ENCODE results near the gene CCNJL.
"Not testable (repeated sequence)": the region's sequence is repeated elsewhere in the genome, so short reads cannot be mapped to it uniquely, and the experiment has no call there.

CCNJL gene

DNA sequence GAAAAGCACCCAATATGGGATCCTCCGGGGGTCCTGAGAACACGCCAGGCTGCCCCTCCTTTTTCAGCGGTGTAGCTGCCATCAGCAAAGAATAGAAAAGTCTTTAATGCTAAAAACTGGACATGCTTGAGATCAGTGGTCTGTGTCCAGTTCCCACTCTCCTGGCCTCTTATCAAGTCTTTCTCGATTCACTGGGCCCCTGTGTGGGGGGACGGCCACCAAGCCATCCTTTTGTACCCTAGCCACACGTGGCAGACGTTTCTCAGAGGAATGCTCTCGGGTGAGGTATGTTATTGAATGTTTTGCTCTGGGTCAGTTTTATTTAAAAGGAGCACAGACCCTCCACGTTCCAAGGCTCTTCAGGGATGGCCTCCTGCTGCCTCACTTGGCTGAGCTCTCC lies 59.4 kb downstream of the CCNJL start:
- TF ChIP-seq, protein P1, sequence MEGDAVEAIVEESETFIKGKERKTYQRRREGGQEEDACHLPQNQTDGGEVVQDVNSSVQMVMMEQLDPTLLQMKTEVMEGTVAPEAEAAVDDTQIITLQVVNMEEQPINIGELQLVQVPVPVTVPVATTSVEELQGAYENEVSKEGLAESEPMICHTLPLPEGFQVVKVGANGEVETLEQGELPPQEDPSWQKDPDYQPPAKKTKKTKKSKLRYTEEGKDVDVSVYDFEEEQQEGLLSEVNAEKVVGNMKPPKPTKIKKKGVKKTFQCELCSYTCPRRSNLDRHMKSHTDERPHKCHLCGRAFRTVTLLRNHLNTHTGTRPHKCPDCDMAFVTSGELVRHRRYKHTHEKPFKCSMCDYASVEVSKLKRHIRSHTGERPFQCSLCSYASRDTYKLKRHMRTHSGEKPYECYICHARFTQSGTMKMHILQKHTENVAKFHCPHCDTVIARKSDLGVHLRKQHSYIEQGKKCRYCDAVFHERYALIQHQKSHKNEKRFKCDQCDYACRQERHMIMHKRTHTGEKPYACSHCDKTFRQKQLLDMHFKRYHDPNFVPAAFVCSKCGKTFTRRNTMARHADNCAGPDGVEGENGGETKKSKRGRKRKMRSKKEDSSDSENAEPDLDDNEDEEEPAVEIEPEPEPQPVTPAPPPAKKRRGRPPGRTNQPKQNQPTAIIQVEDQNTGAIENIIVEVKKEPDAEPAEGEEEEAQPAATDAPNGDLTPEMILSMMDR (IDR thresholded peaks at IDR 0.05; ENCODE audit: low read depth, low read length): no peak

DNA sequence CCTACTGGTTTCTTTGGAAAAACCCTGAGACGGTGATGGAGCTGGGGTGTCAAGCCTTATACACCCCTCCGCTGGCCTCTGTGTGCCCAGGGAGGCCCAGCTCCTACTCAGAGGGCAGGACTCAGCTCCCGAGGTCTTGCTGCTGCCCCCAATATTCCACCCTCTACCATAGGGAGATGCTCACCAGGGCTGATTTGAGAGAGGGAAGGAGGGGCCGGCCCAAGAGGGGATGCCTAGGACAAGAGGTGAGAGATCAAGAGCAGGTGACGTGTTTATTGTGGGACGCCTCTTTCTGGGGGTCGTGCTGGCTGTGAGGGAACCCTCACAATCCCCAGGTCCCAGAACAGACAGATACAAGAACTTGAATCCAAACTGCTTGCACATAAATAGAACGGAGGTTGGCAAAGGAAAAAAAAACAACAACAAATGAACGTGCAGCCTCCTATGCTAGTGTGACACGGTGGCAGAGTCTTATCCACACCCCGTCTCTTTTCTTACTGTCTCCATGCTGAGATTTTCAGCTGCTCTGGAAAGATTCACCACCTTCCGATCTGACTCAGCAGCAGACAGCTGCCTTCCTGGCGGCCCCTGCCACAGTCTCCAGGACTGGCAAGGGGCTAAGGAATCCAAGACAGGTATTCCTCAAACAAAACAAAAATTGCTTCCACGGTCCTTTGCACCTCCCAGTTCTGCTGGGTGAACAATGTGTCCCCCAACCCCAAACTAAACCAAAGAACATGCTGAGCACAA lies 60.8 kb downstream of the CCNJL start:
- Histone ChIP-seq H3K9me3 (no peaks in the 10 kb centered on the region), H3K36me3 (peaks cover 13% of the 10 kb centered on the region; the same call in 1 of the 2 replicates), H3K27me3 (no peaks in the 10 kb centered on the region), H3K4me3 (ENCODE audit: low read depth, low read length) (no peak overlapping the region), H3K4me1 (peaks cover 3% of the 10 kb centered on the region; the same call in 1 of the 2 replicates)
- DNase-seq: no peak
- TF ChIP-seq, protein P1 (IDR thresholded peaks at IDR 0.05; ENCODE audit: low read depth, low read length): no peak

More for the DNA sequence above, 59.4 kb downstream of the CCNJL start:
- DNase-seq: no peak
- Histone ChIP-seq H3K36me3 (peaks cover 13% of the 10 kb centered on the region; the same call in 1 of the 2 replicates), H3K27me3 (no peaks in the 10 kb centered on the region), H3K4me3 (ENCODE audit: low read depth, low read length) (no peak overlapping the region), H3K4me1 (peaks cover 3% of the 10 kb centered on the region; the same call in 1 of the 2 replicates), H3K9me3 (no peaks in the 10 kb centered on the region)

DNA sequence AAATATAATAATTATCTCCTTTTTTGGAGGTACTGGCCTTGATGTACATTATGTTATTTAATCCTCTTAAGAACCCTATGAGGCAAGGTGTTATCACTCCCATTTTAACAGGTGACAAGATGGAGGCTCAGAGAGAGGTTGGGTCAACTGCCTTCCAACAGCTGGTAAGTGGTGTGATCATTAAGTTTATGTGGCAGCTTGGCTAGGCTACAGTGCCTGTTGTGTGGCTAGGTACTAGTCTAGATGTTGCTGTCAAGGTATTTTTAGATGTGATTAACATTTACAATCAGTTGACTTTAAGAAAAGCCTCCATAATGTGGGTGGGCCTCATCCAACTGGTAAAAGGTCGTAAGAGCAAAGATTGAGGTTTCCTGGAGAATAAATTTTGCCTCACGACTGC lies 61.5 kb downstream of the CCNJL start:
- no peak for DNase-seq
- Histone ChIP-seq H3K9me3 (no peaks in the 10 kb centered on the region), H3K36me3 (peaks cover 13% of the 10 kb centered on the region; the same call in 1 of the 2 replicates), H3K27me3 (no peaks in the 10 kb centered on the region), H3K4me3 (ENCODE audit: low read depth, low read length) (no peak overlapping the region), H3K4me1 (peaks cover 8% of the 10 kb centered on the region)
- TF ChIP-seq, protein P1 (IDR thresholded peaks at IDR 0.05; ENCODE audit: low read depth, low read length): no peak

DNA sequence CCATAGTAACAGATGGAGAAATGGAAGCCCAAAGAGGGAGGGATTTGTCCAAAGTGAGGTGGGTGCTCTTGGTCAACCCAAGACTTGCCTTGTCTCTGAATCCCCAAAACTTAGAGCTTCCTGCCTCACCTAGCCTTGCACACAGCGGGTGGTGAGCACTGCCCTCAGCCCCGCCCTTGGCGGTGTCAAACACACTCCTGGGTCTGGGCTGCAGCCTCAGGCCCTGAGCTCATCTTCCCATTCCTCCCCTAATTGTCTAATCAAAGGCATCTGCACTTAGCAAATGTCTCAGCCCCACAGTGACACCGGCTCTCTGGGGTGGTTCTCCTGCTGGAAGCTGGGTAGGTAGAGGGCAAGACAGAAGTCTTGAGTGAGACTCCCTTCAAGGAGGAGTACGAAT lies 62.1 kb downstream of the CCNJL start:
- DNase-seq: no peak
- Histone ChIP-seq H3K4me1 (peaks cover 13% of the 10 kb centered on the region), H3K4me3 (ENCODE audit: low read depth, low read length) (no peak overlapping the region), H3K9me3 (no peaks in the 10 kb centered on the region), H3K27me3 (no peaks in the 10 kb centered on the region), H3K36me3 (peaks cover 13% of the 10 kb centered on the region; the same call in 1 of the 2 replicates)
- TF ChIP-seq, protein P1 (IDR thresholded peaks at IDR 0.05; ENCODE audit: low read depth, low read length): no peak

DNA sequence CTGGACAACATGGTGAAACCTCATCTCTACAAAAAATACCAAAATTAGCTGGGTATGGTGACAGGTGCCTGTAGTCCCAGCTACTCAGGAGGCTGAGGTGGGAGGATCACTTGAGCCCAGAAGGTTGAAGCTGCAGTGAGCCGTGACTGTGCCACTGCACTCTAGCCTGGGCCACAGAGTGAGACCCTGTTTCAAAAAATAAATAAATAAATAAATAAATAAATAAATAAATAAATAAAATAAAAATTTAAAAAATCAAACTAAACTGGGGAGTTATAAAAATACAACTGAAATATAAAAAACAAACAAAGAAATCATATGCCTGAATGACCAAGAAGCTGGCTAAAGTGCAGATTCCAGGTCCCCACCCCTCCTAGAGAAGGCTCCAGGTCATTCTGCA lies 62.8 kb downstream of the CCNJL start:
- DNase-seq; H3K27me3 ChIP-seq; H3K9me3 ChIP-seq; H3K4me3 ChIP-seq (ENCODE audit: low read depth, low read length): not testable (repeated sequence)
- H3K36me3 ChIP-seq: peaks cover 13% of the 10 kb centered on the region; the same call in 1 of the 2 replicates
- H3K4me1 ChIP-seq: peaks cover 13% of the 10 kb centered on the region

DNA sequence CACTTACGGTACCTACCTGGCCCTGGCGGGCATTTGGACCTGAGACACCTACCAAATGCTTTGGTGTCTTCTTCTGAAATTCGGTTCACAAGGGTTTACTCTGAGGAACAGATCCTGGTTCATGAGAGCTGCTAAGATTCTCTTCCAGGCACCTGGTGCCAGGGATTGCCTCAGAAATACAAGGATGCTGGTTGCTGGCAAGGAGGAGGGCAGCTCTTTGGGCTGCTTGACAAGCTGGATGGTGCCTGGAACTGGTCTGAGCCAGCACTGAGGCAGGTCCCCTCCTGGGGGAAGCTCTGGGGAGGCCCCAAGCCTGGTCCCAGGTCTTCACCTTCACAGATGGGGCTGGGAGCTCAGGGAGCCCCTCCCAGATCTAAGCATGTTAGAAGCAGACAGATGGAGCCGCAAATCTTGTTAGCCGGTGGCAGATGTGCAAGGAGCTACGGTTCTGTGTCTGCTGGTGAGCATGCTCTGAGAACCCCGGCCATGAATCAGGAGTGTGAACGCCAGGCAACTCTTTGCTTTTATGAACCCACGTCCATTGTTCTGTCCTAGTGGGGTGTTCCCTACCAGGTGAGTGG lies 66.8 kb downstream of the CCNJL start:
- Histone ChIP-seq H3K9me3 (no peaks in the 10 kb centered on the region), H3K27me3 (no peaks in the 10 kb centered on the region), H3K4me1 (peaks cover 13% of the 10 kb centered on the region), H3K4me3 (ENCODE audit: low read depth, low read length) (no peak overlapping the region), H3K36me3 (no peaks in the 10 kb centered on the region)
- DNase-seq: peak; percentile 74
- TF ChIP-seq, protein P1 (IDR thresholded peaks at IDR 0.05; ENCODE audit: low read depth, low read length): no peak
